ENCODE data around the gene TRIM44.

- TF ChIP-seq CTCF (IDR thresholded peaks at IDR 0.05), result no peak
- TF ChIP-seq POLR2AphosphoS5 (IDR thresholded peaks at IDR 0.05), result no peak
- TF ChIP-seq POLR2A (IDR thresholded peaks at IDR 0.05; ENCODE audit: low read depth), result no peak
Observed at GRCh38 chr11:35861191-35861590, 198.6 kb downstream of the TRIM44 start.
